Neural cell (in vitro differentiated cells): ENCODE data around the gene MLC1. TPM values are rescaled to one million over a fixed set of nuclear protein-coding genes. Genes with fewer than 3 reads are reported as not detected.

Source experiments
- H2AFZ ChIP-seq: fragments of 200-600, 300-800 bp; sonication (generic), shearing (Covaris generic); 2 replicates; pipeline ENCODE4 v1.6.0; 2014; ENCODE audit warnings: low read depth, mild to moderate bottlenecking, antibody characterized with exemption, low read length, moderate library complexity
- H3F3A ChIP-seq: fragments of 200-600 bp; shearing (Covaris generic); 2 replicates; pipeline ENCODE4 v1.6.1; 2016; ENCODE audit warnings: mild to moderate bottlenecking, moderate library complexity, mixed read lengths, antibody characterized with exemption, low read length; ENCODE audit not compliant: insufficient read depth, poor library complexity, severe bottlenecking
- H3K27ac ChIP-seq: fragments of 200-600, 300-800 bp; sonication (generic), shearing (Covaris generic); 2 replicates; pipeline ENCODE4 v1.5.1; 2014; ENCODE audit warnings: mild to moderate bottlenecking, low read length, moderate library complexity
- H3K27me3 ChIP-seq: fragments of 300-800, 200-600 bp; sonication (generic), shearing (Covaris generic); 2 replicates; pipeline ENCODE4 v1.6.0; 2014; ENCODE audit warnings: mild to moderate bottlenecking, low read depth, low read length, moderate library complexity; ENCODE audit not compliant: insufficient read depth
- H3K36me3 ChIP-seq: fragments of 300-800, 200-600 bp; sonication (generic), shearing (Covaris generic); 2 replicates; pipeline ENCODE4 v1.5.1; 2014; ENCODE audit warnings: mild to moderate bottlenecking, antibody characterized with exemption, low read length, moderate library complexity; ENCODE audit not compliant: insufficient read depth
- H3K4me2 ChIP-seq: fragments of 300-800, 200-600 bp; sonication (generic), shearing (Covaris generic); 2 replicates; pipeline ENCODE4 v1.6.0; 2014; ENCODE audit warnings: mild to moderate bottlenecking, low read length
- H3K4me3 ChIP-seq: fragments of 300-800, 200-600 bp; sonication (generic), shearing (Covaris generic); 2 replicates; pipeline ENCODE4 v1.5.1; 2014; ENCODE audit warnings: mild to moderate bottlenecking, low read length, moderate library complexity
- H3K79me2 ChIP-seq: fragments of 200-600 bp; shearing (Covaris generic); replicated peaks from 2 replicates; pipeline ENCODE4 v1.6.0; 2014; ENCODE audit warnings: mild to moderate bottlenecking, low read length, moderate library complexity; ENCODE audit not compliant: insufficient read depth
- H3K9ac ChIP-seq: fragments of 300-800, 200-600 bp; sonication (generic), shearing (Covaris generic); 2 replicates; pipeline ENCODE4 v1.6.1; 2016; ENCODE audit warnings: mild to moderate bottlenecking, low read length, mixed read lengths
- H3K9me2 ChIP-seq: fragments of 200-600 bp; shearing (Covaris generic); 2 replicates; pipeline ENCODE4 v1.6.1; 2016; ENCODE audit warnings: mild to moderate bottlenecking, low read length, mixed read lengths; ENCODE audit not compliant: insufficient read depth
- H3K9me3 ChIP-seq: fragments of 200-600, 300-800 bp; sonication (generic), shearing (Covaris generic); 2 replicates; pipeline ENCODE4 v1.6.1; 2016; ENCODE audit warnings: mild to moderate bottlenecking, mixed run types, low read length, moderate library complexity, mixed read lengths
- H4K20me1 ChIP-seq: fragments of 200-600 bp; shearing (Covaris generic); 2 replicates; pipeline ENCODE4 v1.6.1; 2016; ENCODE audit warnings: mild to moderate bottlenecking, mixed run types; ENCODE audit not compliant: insufficient read depth
- CTCF ChIP-seq: fragments of 450-650 bp; IDR thresholded peaks from 2 replicates; pipeline ENCODE4 v1.5.1; 2014; ENCODE audit warnings: antibody characterized with exemption, mild to moderate bottlenecking, moderate library complexity; ENCODE audit not compliant: poor library complexity, severe bottlenecking
- EP300 ChIP-seq: fragments of 450-650 bp; conservative IDR thresholded peaks from 2 replicates; pipeline ENCODE4 v1.6.1; 2014; ENCODE audit warnings: antibody characterized with exemption, mild to moderate bottlenecking, moderate library complexity; ENCODE audit not compliant: poor library complexity, severe bottlenecking
- EZH2 ChIP-seq: fragments of 200-600, 300-800 bp; shearing (Covaris generic), sonication (generic); IDR thresholded peaks from 2 replicates; pipeline ENCODE4 v1.6.1; 2014; ENCODE audit warnings: antibody characterized with exemption, low read length, borderline replicate concordance, mild to moderate bottlenecking; ENCODE audit not compliant: insufficient read depth, poor library complexity, severe bottlenecking
- MXI1 ChIP-seq: fragments of 450-650 bp; conservative IDR thresholded peaks from 2 replicates; pipeline ENCODE4 v1.6.1; 2014; ENCODE audit warnings: antibody characterized with exemption, mild to moderate bottlenecking; ENCODE audit not compliant: poor library complexity, severe bottlenecking
- POLR2AphosphoS5 ChIP-seq: IDR thresholded peaks from 2 replicates; pipeline ENCODE4 v1.6.1; 2012
- RAD21 ChIP-seq: fragments of 450-650 bp; conservative IDR thresholded peaks from 2 replicates; pipeline ENCODE4 v1.6.1; 2014; ENCODE audit warnings: antibody characterized with exemption, mild to moderate bottlenecking, moderate library complexity
- REST ChIP-seq: IDR thresholded peaks from 2 replicates; pipeline ENCODE4 v1.6.1; 2012; ENCODE audit warnings: borderline replicate concordance
- SMC3 ChIP-seq: fragments of 450-650 bp; conservative IDR thresholded peaks from 2 replicates; pipeline ENCODE4 v1.6.1; 2014; ENCODE audit warnings: antibody characterized with exemption, mild to moderate bottlenecking, moderate library complexity; ENCODE audit not compliant: poor library complexity
- TAF1 ChIP-seq: IDR thresholded peaks from 2 replicates; pipeline ENCODE4 v1.6.1; 2012; ENCODE audit warnings: low read depth
- polyA plus RNA-seq: library from polyadenylated mRNA; depleted of rRNA; stranded (reverse); fragments of >200 nt; gene quantifications from 2 replicates; pipeline ENCODE4 v1.2.3, GENCODE V29; 2014

The MLC1 gene
- polyA plus RNA-seq, 1 donor from 2014 or later = not detected

GRCh38 chr22:50071432-50072166 is 13.6 kb downstream of the MLC1 start:
- no peaks in the 10 kb centered on the region for H3K27me3 ChIP-seq
- H3K4me2 ChIP-seq = no peak overlapping the region
- no peak overlapping the region for H2AFZ ChIP-seq
- H3K27ac ChIP-seq = no peak overlapping the region
- no peak for TF ChIP-seq EP300
- no peak for TF ChIP-seq SMC3
- no peak for TF ChIP-seq EZH2
- TF ChIP-seq POLR2AphosphoS5 = no peak
- no peak for TF ChIP-seq CTCF
- TF ChIP-seq REST = no peak
- TF ChIP-seq TAF1 = no peak
- no peak for TF ChIP-seq RAD21
- TF ChIP-seq MXI1 = no peak
- H4K20me1 ChIP-seq = no peaks in the 10 kb centered on the region
- no peaks in the 10 kb centered on the region for H3K9me2 ChIP-seq
- no peak overlapping the region for H3K4me3 ChIP-seq
- H3K9me3 ChIP-seq = no peaks in the 10 kb centered on the region
- H3K9ac ChIP-seq = no peak overlapping the region
- H3K79me2 ChIP-seq = no peaks in the 10 kb centered on the region
- H3K36me3 ChIP-seq = no peaks in the 10 kb centered on the region
- no peaks in the 10 kb centered on the region for H3F3A ChIP-seq

GRCh38 chr22:50070366-50070765 is 14.9 kb downstream of the MLC1 start:
- Histone ChIP-seq H3F3A (no peaks in the 10 kb centered on the region), H3K4me3 (no peak overlapping the region), H2AFZ (no peak overlapping the region), H3K4me2 (no peak overlapping the region), H3K27me3 (no peaks in the 10 kb centered on the region), H3K9me3 (no peaks in the 10 kb centered on the region), H3K36me3 (no peaks in the 10 kb centered on the region), H3K27ac (no peak overlapping the region), H3K79me2 (no peaks in the 10 kb centered on the region), H3K9ac (no peak overlapping the region), H4K20me1 (no peaks in the 10 kb centered on the region), H3K9me2 (no peaks in the 10 kb centered on the region)
- TF ChIP-seq MXI1 (no peak), EP300 (no peak), SMC3 (no peak), POLR2AphosphoS5 (no peak), RAD21 (no peak), CTCF (no peak), EZH2 (no peak)
